H1 (cell line): Measurements from ENCODE around the gene C2CD4C. TPM values are rescaled to one million over a fixed set of nuclear protein-coding genes. Genes with fewer than 3 reads are reported as not detected.

Source experiments
- CTCF ChIA-PET: fragments of 300-600 bp; sonication (Branson Sonifier 250); formaldehyde crosslinking; loops from one replicate; lab custom pipeline; 2021; ENCODE audit not compliant: partially characterized antibody; lab: Charles Lee
- POLR2A ChIA-PET: fragments of 300-600 bp; sonication (Branson Sonifier 250); formaldehyde crosslinking; loops from one replicate; lab custom pipeline; 2021; ENCODE audit warnings: inconsistent platforms; ENCODE audit not compliant: partially characterized antibody; lab: Charles Lee
- DNase-seq, 2 experiments: peaks; one replicate each; pipeline versions ENCODE4 v3.0.0 to v3.0.0-alpha.2; 2010 to 2022; ENCODE audit warnings: low spot score in 2 of 2, low read depth in 1 of 2, mixed read lengths in 1 of 2
- FAIRE-seq: peaks from 2 replicates; lab custom pipeline; 2011; peaks lifted over from hg19 to GRCh38; lab: Jason Lieb, UNC
- H2AFZ ChIP-seq: 2 replicates; pipeline ENCODE4 v1.8.1; 2012; ENCODE audit warnings: low read length, inconsistent platforms
- H2AK5ac ChIP-seq: 2 replicates; pipeline ENCODE4 v1.6.1; 2013; ENCODE audit warnings: low read depth, low read length
- H2BK120ac ChIP-seq: replicated peaks from 2 replicates; pipeline ENCODE3; 2013; ENCODE audit warnings: low read depth, low read length, inconsistent platforms
- H2BK12ac ChIP-seq: 2 replicates; pipeline ENCODE4 v1.6.1; 2013; ENCODE audit warnings: low read depth, low read length
- H2BK15ac ChIP-seq: 2 replicates; pipeline ENCODE4 v1.6.1; 2013; ENCODE audit warnings: low read length
- H2BK20ac ChIP-seq: 2 replicates; pipeline ENCODE4 v1.6.1; 2013; ENCODE audit warnings: low read length
- H2BK5ac ChIP-seq: 2 replicates; pipeline ENCODE4 v1.6.1; 2013; ENCODE audit warnings: low read depth, low read length
- H3K14ac ChIP-seq: 2 replicates; pipeline ENCODE4 v1.6.1; 2013; ENCODE audit warnings: inconsistent platforms; ENCODE audit not compliant: insufficient read length
- H3K18ac ChIP-seq: 2 replicates; pipeline ENCODE4 v1.6.1; 2013; ENCODE audit warnings: low read length; ENCODE audit errors: extremely low read depth
- H3K23ac ChIP-seq: 2 replicates; pipeline ENCODE4 v1.6.1; 2013; ENCODE audit warnings: inconsistent platforms; ENCODE audit not compliant: insufficient read length
- H3K23me2 ChIP-seq: 2 replicates; pipeline ENCODE4 v1.6.1; 2013; ENCODE audit warnings: low read depth, low read length
- H3K27ac ChIP-seq: 2 replicates; pipeline ENCODE4 v1.6.1; 2011; ENCODE audit warnings: low read depth, low read length, inconsistent platforms
- H3K27me3 ChIP-seq, 4 experiments: replicated peaks in 1 of 4; 1 replicate in 1 of 4; 2 replicates in 3 of 4; pipeline versions ENCODE4 v1.6.1 to v1.8.1; 2011 to 2013; ENCODE audit warnings: low read length in 3 of 4, mild to moderate bottlenecking in 3 of 4, inconsistent platforms in 2 of 4, mixed read lengths in 2 of 4, moderate library complexity in 1 of 4; ENCODE audit not compliant: control insufficient read depth in 3 of 4, insufficient read depth in 3 of 4; ENCODE audit errors: extremely low read depth in 1 of 4
- H3K36me3 ChIP-seq, 4 experiments: 2 replicates each; pipeline versions ENCODE4 v1.6.1 to v1.8.1; 2011 to 2013; ENCODE audit warnings: mild to moderate bottlenecking in 4 of 4, low read length in 3 of 4, moderate library complexity in 2 of 4, control low read depth in 1 of 4, inconsistent platforms in 1 of 4; ENCODE audit not compliant: insufficient read depth in 4 of 4, control insufficient read depth in 2 of 4
- H3K4ac ChIP-seq: replicated peaks from 2 replicates; pipeline ENCODE3; 2013; ENCODE audit warnings: low read length, low read depth, mixed read lengths, inconsistent platforms; ENCODE audit not compliant: insufficient read length
- H3K4me1 ChIP-seq, 4 experiments: replicated peaks in 1 of 4; 1 replicate in 1 of 4; 2 replicates in 3 of 4; pipeline versions ENCODE4 v1.6.1 to v1.8.1; 2011 to 2013; ENCODE audit warnings: low read length in 3 of 4, inconsistent platforms in 2 of 4, mixed read lengths in 1 of 4; ENCODE audit not compliant: insufficient read depth in 4 of 4, control insufficient read depth in 3 of 4
- H3K4me2 ChIP-seq, 2 experiments: 2 replicates each; pipeline versions ENCODE4 v1.6.1 to v1.8.1; 2011 to 2013; ENCODE audit warnings: low read depth in 2 of 2, low read length in 2 of 2, control low read depth in 1 of 2, inconsistent platforms in 1 of 2, mild to moderate bottlenecking in 1 of 2; ENCODE audit not compliant: insufficient read depth in 1 of 2
- H3K4me3 ChIP-seq, 4 experiments: fragments of 200-600, 300-600 bp in 1 of 4; sonication (generic), shearing (Covaris generic), sonication (Bioruptor Twin) in 1 of 4; 2 replicates each; pipeline versions ENCODE4 v1.5.1 to v1.8.1; 2011 to 2016; ENCODE audit warnings: low read length in 4 of 4, low read depth in 3 of 4, control low read depth in 2 of 4, inconsistent platforms in 2 of 4, mild to moderate bottlenecking in 2 of 4, mixed read lengths in 1 of 4, moderate library complexity in 1 of 4; ENCODE audit not compliant: insufficient read depth in 2 of 4; ENCODE audit errors: extremely low read depth in 1 of 4
- H3K56ac ChIP-seq: replicated peaks from 2 replicates; pipeline ENCODE3; 2013; ENCODE audit warnings: low read depth, mild to moderate bottlenecking, mixed read lengths, low read length, inconsistent platforms; ENCODE audit not compliant: insufficient read length
- H3K79me1 ChIP-seq: 2 replicates; pipeline ENCODE4 v1.6.1; 2013; ENCODE audit warnings: low read depth, low read length, control low read depth
- H3K79me2 ChIP-seq, 2 experiments: 2 replicates each; pipeline versions ENCODE4 v1.6.1 to v1.8.1; 2012 to 2013; ENCODE audit warnings: low read length in 2 of 2, mild to moderate bottlenecking in 2 of 2, inconsistent platforms in 1 of 2; ENCODE audit not compliant: insufficient read depth in 2 of 2, control insufficient read depth in 1 of 2
- H3K9ac ChIP-seq, 4 experiments: replicated peaks in 1 of 4; 1 replicate in 1 of 4; 2 replicates in 3 of 4; pipeline versions ENCODE4 v1.6.1 to v1.8.1; 2011 to 2013; ENCODE audit warnings: low read depth in 3 of 4, low read length in 3 of 4, control low read depth in 2 of 4, mild to moderate bottlenecking in 2 of 4, moderate library complexity in 2 of 4, inconsistent platforms in 1 of 4; ENCODE audit errors: extremely low read depth in 1 of 4
- H3K9me3 ChIP-seq, 2 experiments: 2 replicates each; pipeline versions ENCODE4 v1.6.1 to v1.8.1; 2012 to 2013; ENCODE audit warnings: mild to moderate bottlenecking in 2 of 2, moderate library complexity in 2 of 2, control low read depth in 1 of 2, inconsistent platforms in 1 of 2, low read depth in 1 of 2, low read length in 1 of 2, mixed read lengths in 1 of 2; ENCODE audit not compliant: insufficient read depth in 2 of 2
- H4K20me1 ChIP-seq, 2 experiments: replicated peaks in 1 of 2; 2 replicates each; pipeline versions ENCODE3 to v1.8.1; 2011 to 2013; ENCODE audit warnings: inconsistent platforms in 2 of 2, low read length in 2 of 2, mild to moderate bottlenecking in 1 of 2; ENCODE audit not compliant: insufficient read depth in 2 of 2, control insufficient read depth in 1 of 2
- H4K5ac ChIP-seq: 2 replicates; pipeline ENCODE4 v1.6.1; 2013; ENCODE audit warnings: low read length, low read depth, mixed read lengths, inconsistent platforms; ENCODE audit not compliant: insufficient read length
- H4K8ac ChIP-seq: 2 replicates; pipeline ENCODE4 v1.8.0; 2013; ENCODE audit warnings: mild to moderate bottlenecking, moderate library complexity, low read length, inconsistent platforms; ENCODE audit not compliant: insufficient read depth; ENCODE audit errors: extremely low read depth
- H4K91ac ChIP-seq: replicated peaks from 2 replicates; pipeline ENCODE3; 2013; ENCODE audit warnings: low read length, mixed read lengths, inconsistent platforms; ENCODE audit not compliant: insufficient read length
- CTCF ChIP-seq, 3 experiments: IDR thresholded peaks; 1 replicate in 2 of 3; 2 replicates in 1 of 3; pipeline versions ENCODE4 v1.5.1 to v1.6.1; 2011; ENCODE audit warnings: low read length in 3 of 3, mild to moderate bottlenecking in 3 of 3, inconsistent platforms in 2 of 3, low read depth in 1 of 3, moderate library complexity in 1 of 3; ENCODE audit not compliant: insufficient read depth in 1 of 3; ENCODE audit errors: control extremely low read depth in 1 of 3
- NANOG ChIP-seq: IDR thresholded peaks from 2 replicates; pipeline ENCODE4 v1.6.1; 2011; ENCODE audit warnings: low read length, low read depth, mild to moderate bottlenecking, inconsistent platforms; ENCODE audit not compliant: insufficient read depth, poor library complexity, severe bottlenecking
- POLR2A ChIP-seq, 2 experiments: IDR thresholded peaks; 1 replicate in 1 of 2; 2 replicates in 1 of 2; pipeline ENCODE4 v1.6.1; 2011; ENCODE audit warnings: low read depth in 2 of 2, low read length in 2 of 2, mild to moderate bottlenecking in 2 of 2; ENCODE audit errors: control extremely low read depth in 1 of 2
- POU5F1 ChIP-seq: IDR thresholded peaks from 2 replicates; pipeline ENCODE4 v1.6.1; 2011; ENCODE audit warnings: low read depth, mild to moderate bottlenecking, low read length, moderate library complexity
- SP1 ChIP-seq: IDR thresholded peaks from 2 replicates; pipeline ENCODE4 v1.6.1; 2011; ENCODE audit warnings: low read depth, low read length
- WGBS, 2 experiments: shearing (Covaris generic) in 1 of 2; methylation state at CpG; one replicate each; pipeline versions ENCODE4 v1.1.6 to v1.1.7; 2013 to 2015; ENCODE audit warnings: low lambda C conversion rate in 2 of 2, mixed read lengths in 2 of 2, inconsistent platforms in 1 of 2, low coverage in 1 of 2, missing lambda C conversion rate in 1 of 2; ENCODE audit not compliant: insufficient replicate concordance in 2 of 2, insufficient coverage in 1 of 2, insufficient read length in 1 of 2; ENCODE audit errors: extremely low coverage in 1 of 2, missing lambda C conversion rate in 1 of 2; 5-methylcytosine and 5-hydroxymethylcytosine counted together
- polyA plus RNA-seq, 7 experiments: library from polyadenylated mRNA; depleted of rRNA in 3 of 7; stranded (reverse) in 5 of 7; unstranded in 2 of 7; fragments of >200 nt in 5 of 7; fragments of 200-250 nt in 2 of 7; gene quantifications; 1 replicate in 5 of 7; 2 replicates in 1 of 7; 4 replicates in 1 of 7; pipeline versions ENCODE4 v1.2.1 to v1.2.3, GENCODE V29; 2011 to 2013; ENCODE audit warnings: missing spikeins in 2 of 7, mixed read lengths in 2 of 7
- total RNA-seq: library from RNA; stranded (reverse); fragmentation: NEBNext Ultra II Directional; extraction: Animal tissue kit (Norgen Biotek cat#: 25700); gene quantifications from 2 replicates; pipeline ENCODE4 v1.2.1, GENCODE V29; 2021

C2CD4C gene
- total and polyA plus RNA-seq, 2 of the 8 experiments (the other 6 are each of a cell fraction or from before 2014, with no cell fraction given), result 3.8 to 6.3 TPM

- no peak overlapping the region for H3K4ac ChIP-seq
- no peak overlapping the region for H2BK120ac ChIP-seq
- H3K27ac ChIP-seq, result no peak overlapping the region
- H3K9me3 ChIP-seq, result peaks cover 0 to 2% of the 10 kb centered on the region in 2 experiments; a peak in 1 of 4 replicates
- no peak overlapping the region for H2BK15ac ChIP-seq
- H3K4me1 ChIP-seq, result no peaks in the 10 kb centered on the region
- H3K4me2 ChIP-seq, result no peak overlapping the region
- no peak overlapping the region for H2BK5ac ChIP-seq
- H3K23ac ChIP-seq, result no peak overlapping the region
- H3K56ac ChIP-seq, result no peak overlapping the region
- peak overlapping the region; percentile 18 for H4K91ac ChIP-seq
- DNase-seq (no peak), FAIRE-seq (no peak)
- H2AK5ac ChIP-seq, result no peak overlapping the region
- H3K9ac ChIP-seq, result 0 out of 7 replicates have a peak overlapping the region, but pooled peaks of 1 of the 4 experiments have one; percentile 28
- H3K4me3 ChIP-seq, result no peak overlapping the region
- POLR2A ChIA-PET, result interaction anchor here (1.1 kb wide), 1 partner anchor 21 kb away, joined by 4 read pairs; no protein-coding TSS in a partner anchor
- no peak overlapping the region for H2AFZ ChIP-seq
- WGBS, 2 experiments, result 91% methylated on average over 17 of the region's 17 CpGs; no CpG with 5 or more reads in 1 of the 2 experiments
- H3K14ac ChIP-seq, result no peak overlapping the region
- no peaks in the 10 kb centered on the region for H3K79me1 ChIP-seq
- H2BK20ac ChIP-seq, result no peak overlapping the region
- no peak overlapping the region for H4K8ac ChIP-seq
- H3K79me2 ChIP-seq, result no peaks in the 10 kb centered on the region
- no peaks in the 10 kb centered on the region; a peak in 2 of 7 replicates for H3K27me3 ChIP-seq
- H2BK12ac ChIP-seq, result no peak overlapping the region; the same call in 1 of the 2 replicates
- H3K23me2 ChIP-seq, result no peaks in the 10 kb centered on the region
- no peak for TF ChIP-seq NANOG
- no peak for TF ChIP-seq CTCF (IDR thresholded peaks at IDR 0.05; ENCODE audit: control extremely low read depth in 1 of 3, insufficient read depth in 1 of 3, low read depth in 1 of 3, low read length in 3 of 3)
- TF ChIP-seq POU5F1, result no peak
- no peak for TF ChIP-seq POLR2A (IDR thresholded peaks at IDR 0.05; ENCODE audit: control extremely low read depth in 1 of 2, low read depth in 2 of 2, low read length in 2 of 2)
- no peak for TF ChIP-seq SP1
- no peak overlapping the region for H3K18ac ChIP-seq
- no peak overlapping the region for H4K5ac ChIP-seq
- H3K36me3 ChIP-seq, result no peaks in the 10 kb centered on the region
- CTCF ChIA-PET, result interaction anchor here (0.9 to 1.0 kb wide), 2 partner anchors 18 to 121 kb away, joined by 3 read pairs; no protein-coding TSS in a partner anchor
- peaks cover 0 to 2% of the 10 kb centered on the region in 2 experiments for H4K20me1 ChIP-seq
These were observed 42.7 kb downstream of the C2CD4C start for GRCh38 chr19:366205-366783.
